ENCODE data around the gene LBR.

LBR gene

DNA sequence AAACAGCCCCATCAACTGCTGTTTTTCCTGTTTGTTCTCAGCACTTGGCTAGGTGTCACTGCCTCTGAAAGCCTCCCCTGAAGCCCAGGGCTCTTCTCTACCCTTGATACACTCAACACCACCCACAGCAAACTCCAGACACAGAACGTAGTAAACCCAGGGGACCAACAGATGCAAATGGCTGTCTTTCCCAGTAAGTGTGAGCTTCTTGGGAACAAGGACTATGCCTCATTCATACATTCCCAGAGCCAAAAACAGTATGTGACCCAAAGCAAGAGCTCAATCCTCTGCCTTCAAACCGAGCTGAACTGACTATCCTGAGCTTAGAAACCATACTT lies 4.4 kb downstream of the LBR start:
- Histone ChIP-seq H4K20me1 (ENCODE audit: insufficient read depth, low read length, poor library complexity, severe bottlenecking) (peaks cover 85% of the 10 kb centered on the region), H3K4me3 (ENCODE audit: low read length, poor library complexity, severe bottlenecking) (peak overlapping the region; percentile 85)

DNA sequence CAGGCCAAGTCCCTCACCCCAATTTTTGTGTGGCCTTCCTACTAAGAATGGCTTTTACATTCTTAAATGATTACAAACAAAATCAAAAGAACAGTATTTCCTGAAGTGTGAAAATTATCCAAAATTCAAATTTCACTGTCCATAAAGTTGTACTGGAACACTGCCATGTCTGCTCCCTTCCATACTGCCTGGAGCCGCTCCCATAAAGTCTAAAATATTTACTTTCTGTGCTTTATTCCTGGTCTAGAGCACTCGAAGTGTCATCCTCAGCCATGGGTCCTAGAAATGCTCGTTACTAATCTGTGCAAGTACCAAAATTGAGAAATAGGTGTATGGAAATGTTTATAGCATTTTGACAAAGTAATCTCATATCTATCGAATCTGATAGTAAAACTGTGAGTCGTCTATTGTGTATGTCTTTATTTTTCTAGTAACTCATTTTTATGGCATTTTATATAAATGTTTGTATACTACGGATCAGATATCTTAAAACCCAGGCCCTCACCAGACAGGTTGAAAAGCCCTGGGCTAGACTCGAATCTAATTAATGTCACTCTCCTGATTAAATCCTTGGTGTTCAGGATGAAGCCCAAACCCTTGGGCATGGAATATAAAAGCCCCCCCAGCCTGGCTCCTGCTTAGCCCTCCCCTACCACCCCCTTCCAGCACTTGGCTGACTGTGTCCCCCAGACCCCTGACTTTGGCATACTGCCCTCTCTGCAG lies 4.9 kb downstream of the LBR start:
- TF ChIP-seq, protein P1, sequence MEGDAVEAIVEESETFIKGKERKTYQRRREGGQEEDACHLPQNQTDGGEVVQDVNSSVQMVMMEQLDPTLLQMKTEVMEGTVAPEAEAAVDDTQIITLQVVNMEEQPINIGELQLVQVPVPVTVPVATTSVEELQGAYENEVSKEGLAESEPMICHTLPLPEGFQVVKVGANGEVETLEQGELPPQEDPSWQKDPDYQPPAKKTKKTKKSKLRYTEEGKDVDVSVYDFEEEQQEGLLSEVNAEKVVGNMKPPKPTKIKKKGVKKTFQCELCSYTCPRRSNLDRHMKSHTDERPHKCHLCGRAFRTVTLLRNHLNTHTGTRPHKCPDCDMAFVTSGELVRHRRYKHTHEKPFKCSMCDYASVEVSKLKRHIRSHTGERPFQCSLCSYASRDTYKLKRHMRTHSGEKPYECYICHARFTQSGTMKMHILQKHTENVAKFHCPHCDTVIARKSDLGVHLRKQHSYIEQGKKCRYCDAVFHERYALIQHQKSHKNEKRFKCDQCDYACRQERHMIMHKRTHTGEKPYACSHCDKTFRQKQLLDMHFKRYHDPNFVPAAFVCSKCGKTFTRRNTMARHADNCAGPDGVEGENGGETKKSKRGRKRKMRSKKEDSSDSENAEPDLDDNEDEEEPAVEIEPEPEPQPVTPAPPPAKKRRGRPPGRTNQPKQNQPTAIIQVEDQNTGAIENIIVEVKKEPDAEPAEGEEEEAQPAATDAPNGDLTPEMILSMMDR (conservative IDR thresholded peaks at IDR 0.05; ENCODE audit: low read length) = no peak
- no peak for TF ChIP-seq EZH2phosphoT487 (IDR thresholded peaks at IDR 0.05; ENCODE audit: borderline replicate concordance)

More for the DNA sequence above, 4.4 kb downstream of the LBR start:
- TF ChIP-seq, protein P1 (conservative IDR thresholded peaks at IDR 0.05; ENCODE audit: low read length) = no peak
- TF ChIP-seq EZH2phosphoT487 (IDR thresholded peaks at IDR 0.05; ENCODE audit: borderline replicate concordance) = no peak
- peak overlapping the region; percentile 83 for H3K9ac ChIP-seq (ENCODE audit: low read depth, low read length, poor library complexity, severe bottlenecking)
- peaks cover 6% of the 10 kb centered on the region for H3F3A ChIP-seq (ENCODE audit: low read depth)
- peaks cover 94% of the 10 kb centered on the region for H3K79me2 ChIP-seq (ENCODE audit: insufficient read depth, low read length)
- H3K27me3 ChIP-seq (ENCODE audit: insufficient read depth, low read length, poor library complexity, severe bottlenecking) = peaks cover 7% of the 10 kb centered on the region
- H3K9me2 ChIP-seq (replicated peaks; ENCODE audit: low read depth, low read length) = no peaks in the 10 kb centered on the region
- H3K4me1 ChIP-seq (ENCODE audit: insufficient read depth, low read length, poor library complexity, severe bottlenecking) = peaks cover 60% of the 10 kb centered on the region
- H2AFZ ChIP-seq (ENCODE audit: low read length) = no peak overlapping the region
- peaks cover 40% of the 10 kb centered on the region for H3K36me3 ChIP-seq (ENCODE audit: insufficient read depth, low read length)
- H3K9me3 ChIP-seq (ENCODE audit: insufficient read depth, low read depth, low read length) = no peaks in the 10 kb centered on the region
- H3K4me2 ChIP-seq (ENCODE audit: low read depth, low read length, poor library complexity, severe bottlenecking) = peak overlapping the region; percentile 99

DNA sequence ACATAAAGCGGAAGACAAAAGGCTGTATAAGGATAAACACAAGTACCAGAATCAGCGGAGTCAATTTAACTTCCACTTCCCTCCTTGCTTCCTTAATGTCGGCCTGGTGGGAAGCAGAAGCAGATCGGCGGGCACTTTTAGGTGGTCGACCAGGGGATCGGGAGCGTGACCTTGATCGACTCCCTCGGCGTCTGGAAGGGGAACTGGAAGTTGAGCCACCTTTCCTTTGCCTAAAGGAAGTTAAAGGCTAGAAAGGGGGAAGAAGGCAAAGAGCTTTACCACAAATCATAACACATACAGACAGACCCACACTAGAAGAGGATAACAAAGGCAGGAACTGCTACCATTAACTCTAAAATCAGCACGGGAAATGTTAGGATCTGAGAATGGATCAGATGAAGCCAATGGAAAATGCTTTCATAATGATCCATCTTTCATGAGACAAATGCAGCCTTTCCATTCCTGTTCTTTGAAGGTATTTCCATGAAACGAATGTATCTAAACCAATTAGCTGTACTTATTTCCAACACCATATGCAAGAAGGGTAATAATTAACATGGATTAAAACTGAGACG lies 5.7 kb downstream of the LBR start:
- H3K79me2 ChIP-seq (ENCODE audit: insufficient read depth, low read length) = peaks cover 100% of the 10 kb centered on the region
- H3K9ac ChIP-seq (ENCODE audit: low read depth, low read length, poor library complexity, severe bottlenecking) = peak overlapping the region; percentile 83
- TF ChIP-seq, protein P1 (conservative IDR thresholded peaks at IDR 0.05; ENCODE audit: low read length) = no peak
- TF ChIP-seq EZH2phosphoT487 (IDR thresholded peaks at IDR 0.05; ENCODE audit: borderline replicate concordance) = no peak
- no peaks in the 10 kb centered on the region for H3K9me2 ChIP-seq (replicated peaks; ENCODE audit: low read depth, low read length)
- no peaks in the 10 kb centered on the region for H3K9me3 ChIP-seq (ENCODE audit: insufficient read depth, low read depth, low read length)
- H3K4me2 ChIP-seq (ENCODE audit: low read depth, low read length, poor library complexity, severe bottlenecking) = peak overlapping the region; percentile 99
- peaks cover under 1% of the 10 kb centered on the region for H3K27me3 ChIP-seq (ENCODE audit: insufficient read depth, low read length, poor library complexity, severe bottlenecking)
- H3K4me1 ChIP-seq (ENCODE audit: insufficient read depth, low read length, poor library complexity, severe bottlenecking) = peaks cover 68% of the 10 kb centered on the region
- peaks cover 53% of the 10 kb centered on the region for H3K36me3 ChIP-seq (ENCODE audit: insufficient read depth, low read length)
- H3K4me3 ChIP-seq (ENCODE audit: low read length, poor library complexity, severe bottlenecking) = peak overlapping the region; percentile 85
- no peak overlapping the region for H2AFZ ChIP-seq (ENCODE audit: low read length)
- peaks cover 95% of the 10 kb centered on the region for H4K20me1 ChIP-seq (ENCODE audit: insufficient read depth, low read length, poor library complexity, severe bottlenecking)
- peaks cover 3% of the 10 kb centered on the region; the same call in 1 of the 2 replicates for H3F3A ChIP-seq (ENCODE audit: low read depth)

More for the DNA sequence above, 4.9 kb downstream of the LBR start:
- H4K20me1 ChIP-seq (ENCODE audit: insufficient read depth, low read length, poor library complexity, severe bottlenecking) = peaks cover 89% of the 10 kb centered on the region
- peak overlapping the region; percentile 99 for H3K4me2 ChIP-seq (ENCODE audit: low read depth, low read length, poor library complexity, severe bottlenecking)
- peak overlapping the region; percentile 85 for H3K4me3 ChIP-seq (ENCODE audit: low read length, poor library complexity, severe bottlenecking)
- peaks cover 44% of the 10 kb centered on the region for H3K36me3 ChIP-seq (ENCODE audit: insufficient read depth, low read length)
- H3K9me2 ChIP-seq (replicated peaks; ENCODE audit: low read depth, low read length) = no peaks in the 10 kb centered on the region
- H3K4me1 ChIP-seq (ENCODE audit: insufficient read depth, low read length, poor library complexity, severe bottlenecking) = peaks cover 61% of the 10 kb centered on the region
- peaks cover 7% of the 10 kb centered on the region for H3K27me3 ChIP-seq (ENCODE audit: insufficient read depth, low read length, poor library complexity, severe bottlenecking)
- H3K79me2 ChIP-seq (ENCODE audit: insufficient read depth, low read length) = peaks cover 99% of the 10 kb centered on the region
- no peak overlapping the region for H2AFZ ChIP-seq (ENCODE audit: low read length)
- peaks cover 3% of the 10 kb centered on the region; the same call in 1 of the 2 replicates for H3F3A ChIP-seq (ENCODE audit: low read depth)
- H3K9ac ChIP-seq (ENCODE audit: low read depth, low read length, poor library complexity, severe bottlenecking) = peak overlapping the region; percentile 83
- no peaks in the 10 kb centered on the region for H3K9me3 ChIP-seq (ENCODE audit: insufficient read depth, low read depth, low read length)
